ENCODE measurements around the gene BRSK2.
"Not testable (repeated sequence)": the region's sequence is repeated elsewhere in the genome, so short reads cannot be mapped to it uniquely, and the experiment has no call there.

The BRSK2 gene

GRCh38 chr11:1433977-1434640 lies 44.4 kb downstream of the BRSK2 start:
- DNase-seq (ENCODE audit: low read depth in 4 of 4, low spot score in 1 of 4): no peak

- not testable (repeated sequence) for DNase-seq (ENCODE audit: low read depth in 4 of 4, low spot score in 1 of 4)
These were observed 45.7 kb downstream of the BRSK2 start for GRCh38 chr11:1435479-1435819.

GRCh38 chr11:1435820-1436467 lies 46.2 kb downstream of the BRSK2 start:
- DNase-seq (ENCODE audit: low read depth in 4 of 4, low spot score in 1 of 4): no peak

- no peak for DNase-seq (ENCODE audit: low read depth in 4 of 4, low spot score in 1 of 4)
These were observed 46.8 kb downstream of the BRSK2 start for GRCh38 chr11:1436468-1437039.

- no peak for DNase-seq (ENCODE audit: low read depth in 4 of 4, low spot score in 1 of 4)
These were observed 47.8 kb downstream of the BRSK2 start for GRCh38 chr11:1437500-1437899.

GRCh38 chr11:1438261-1438966 lies 48.7 kb downstream of the BRSK2 start:
- no peak for DNase-seq (ENCODE audit: low read depth in 4 of 4, low spot score in 1 of 4)

- DNase-seq (ENCODE audit: low read depth in 4 of 4, low spot score in 1 of 4): no peak
These were observed 49.2 kb downstream of the BRSK2 start for GRCh38 chr11:1438967-1439330.

GRCh38 chr11:1439341-1439740 lies 49.6 kb downstream of the BRSK2 start:
- no peak for DNase-seq (ENCODE audit: low read depth in 4 of 4, low spot score in 1 of 4)

GRCh38 chr11:1440066-1440465 lies 50.3 kb downstream of the BRSK2 start:
- DNase-seq (ENCODE audit: low read depth in 4 of 4, low spot score in 1 of 4): no peak

- no peak for DNase-seq (ENCODE audit: low read depth in 4 of 4, low spot score in 1 of 4)
These were observed 50.8 kb downstream of the BRSK2 start for GRCh38 chr11:1440496-1440895.

- DNase-seq (ENCODE audit: low read depth in 4 of 4, low spot score in 1 of 4): no peak
These were observed 52.4 kb downstream of the BRSK2 start for GRCh38 chr11:1442163-1442562.

GRCh38 chr11:1442807-1443366 lies 53.2 kb downstream of the BRSK2 start:
- DNase-seq (ENCODE audit: low read depth in 4 of 4, low spot score in 1 of 4): no peak

- DNase-seq (ENCODE audit: low read depth in 4 of 4, low spot score in 1 of 4): no peak
These were observed 54.0 kb downstream of the BRSK2 start for GRCh38 chr11:1443737-1444136.

GRCh38 chr11:1444321-1444720 lies 54.6 kb downstream of the BRSK2 start:
- DNase-seq (ENCODE audit: low read depth in 4 of 4, low spot score in 1 of 4): no peak

GRCh38 chr11:1444823-1445422 lies 55.2 kb downstream of the BRSK2 start:
- no peak for DNase-seq (ENCODE audit: low read depth in 4 of 4, low spot score in 1 of 4)

- DNase-seq (ENCODE audit: low read depth in 4 of 4, low spot score in 1 of 4): no peak
These were observed 56.2 kb downstream of the BRSK2 start for GRCh38 chr11:1445741-1446445.

GRCh38 chr11:1446623-1447022 lies 56.9 kb downstream of the BRSK2 start:
- no peak for DNase-seq (ENCODE audit: low read depth in 4 of 4, low spot score in 1 of 4)

GRCh38 chr11:1447845-1448825 lies 58.4 kb downstream of the BRSK2 start:
- DNase-seq (ENCODE audit: low read depth in 4 of 4, low spot score in 1 of 4): no peak

- DNase-seq (ENCODE audit: low read depth in 4 of 4, low spot score in 1 of 4): no peak
These were observed 59.1 kb downstream of the BRSK2 start for GRCh38 chr11:1448882-1449281.

Data from stimulated activated CD4-positive, alpha-beta T cell treated with anti-CD3 and anti-CD28 coated beads, Interleukin-1b, Interleukin-23, amount 100 ng/mL, for 24 hours (primary cell).